HG03135 (cell line): ENCODE measurements around the gene IQSEC1.
A peak's percentile ranks its signal among the peaks of the same experiment; 100 is the strongest.

Experiments used
- ATAC-seq: cut with Tn5 transposase; IDR thresholded peaks from one replicate; pipeline ENCODE4 v1.9.1; 2021; ENCODE audit warnings: mild to moderate bottlenecking, moderate library complexity; ENCODE audit not compliant: unreplicated experiment

Gene IQSEC1

GRCh38 chr3:12961007-12961696 lies 112.1 kb downstream of the IQSEC1 start:
- ATAC-seq, result no peak

- ATAC-seq, result no peak
These were observed 112.7 kb downstream of the IQSEC1 start for GRCh38 chr3:12960497-12960896.

GRCh38 chr3:12959838-12960378 lies 113.3 kb downstream of the IQSEC1 start:
- ATAC-seq, result no peak

GRCh38 chr3:12959410-12959809 lies 113.8 kb downstream of the IQSEC1 start:
- no peak for ATAC-seq

- ATAC-seq, result no peak
These were observed 115.1 kb downstream of the IQSEC1 start for GRCh38 chr3:12957824-12958792.

GRCh38 chr3:12957339-12957738 lies 115.9 kb downstream of the IQSEC1 start:
- ATAC-seq, result no peak

- no peak for ATAC-seq
These were observed 116.9 kb downstream of the IQSEC1 start for GRCh38 chr3:12956316-12956660.

GRCh38 chr3:12955651-12956315 lies 117.4 kb downstream of the IQSEC1 start:
- no peak for ATAC-seq

- ATAC-seq, result peak; percentile 52
These were observed 118.2 kb downstream of the IQSEC1 start for GRCh38 chr3:12954891-12955650.

- no peak for ATAC-seq
These were observed 119.0 kb downstream of the IQSEC1 start for GRCh38 chr3:12954180-12954579.

GRCh38 chr3:12953201-12953995 lies 119.8 kb downstream of the IQSEC1 start:
- ATAC-seq, result no peak

- no peak for ATAC-seq
These were observed 120.7 kb downstream of the IQSEC1 start for GRCh38 chr3:12952343-12953200.

GRCh38 chr3:12948891-12949711 lies 124.1 kb downstream of the IQSEC1 start:
- ATAC-seq, result no peak

- ATAC-seq, result no peak
These were observed 124.9 kb downstream of the IQSEC1 start for GRCh38 chr3:12948371-12948770.

- ATAC-seq, result no peak
These were observed 125.5 kb downstream of the IQSEC1 start for GRCh38 chr3:12947504-12948369.

- ATAC-seq, result no peak
These were observed 126.4 kb downstream of the IQSEC1 start for GRCh38 chr3:12946649-12947316.
